ENCODE measurements around the gene CFAP68.

The CFAP68 gene

GRCh38 chr11:111886844-111887243 is 7.5 kb downstream of the CFAP68 start:
- ChIA-PET POLR2A (interaction anchor here (0.8 kb wide), 1 partner anchor 15 kb away, joined by 3 read pairs; the partner anchor contains the start of gene ALG9), CTCF (interaction anchor here (0.6 kb wide), 1 partner anchor 49 kb away, joined by 4 read pairs; no protein-coding TSS in a partner anchor)
- Histone ChIP-seq H3K36me3 (ENCODE audit: control insufficient read depth in 2 of 2, insufficient read depth in 1 of 2, low read length in 2 of 2) (no peaks in the 10 kb centered on the region), H3K9me3 (ENCODE audit: control insufficient read depth, insufficient read depth, low read depth, low read length) (no peaks in the 10 kb centered on the region), H3K4me3 (ENCODE audit: low read depth, low read length) (no peak overlapping the region), H3K27ac (ENCODE audit: extremely low read depth, low read depth, low read length) (no peak overlapping the region), H3K4me1 (ENCODE audit: control insufficient read depth, insufficient read depth, low read length) (no peaks in the 10 kb centered on the region)
- TF ChIP-seq, protein P1, sequence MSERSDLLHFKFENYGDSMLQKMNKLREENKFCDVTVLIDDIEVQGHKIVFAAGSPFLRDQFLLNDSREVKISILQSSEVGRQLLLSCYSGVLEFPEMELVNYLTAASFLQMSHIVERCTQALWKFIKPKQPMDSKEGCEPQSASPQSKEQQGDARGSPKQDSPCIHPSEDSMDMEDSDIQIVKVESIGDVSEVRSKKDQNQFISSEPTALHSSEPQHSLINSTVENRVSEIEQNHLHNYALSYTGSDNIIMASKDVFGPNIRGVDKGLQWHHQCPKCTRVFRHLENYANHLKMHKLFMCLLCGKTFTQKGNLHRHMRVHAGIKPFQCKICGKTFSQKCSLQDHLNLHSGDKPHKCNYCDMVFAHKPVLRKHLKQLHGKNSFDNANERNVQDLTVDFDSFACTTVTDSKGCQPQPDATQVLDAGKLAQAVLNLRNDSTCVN (tag by site-specific recombination; optimal IDR thresholded peaks at IDR 0.05) = no peak
- TF ChIP-seq ZBTB11 (tag by site-specific recombination; conservative IDR thresholded peaks at IDR 0.05; ENCODE audit: low read depth) (no peak), OSR2 (tag by site-specific recombination; IDR thresholded peaks at IDR 0.05) (no peak), ZNF211 (tag by site-specific recombination; IDR thresholded peaks at IDR 0.05; ENCODE audit: low read depth) (no peak), HOXD13 (CRISPR knock-in tag; IDR thresholded peaks at IDR 0.05; ENCODE audit: borderline replicate concordance) (no peak), AEBP2 (tag by site-specific recombination; IDR thresholded peaks at IDR 0.05; ENCODE audit: borderline replicate concordance) (no peak), ZNF133 (tag by site-specific recombination; IDR thresholded peaks at IDR 0.05) (no peak), ZNF202 (tag by site-specific recombination; IDR thresholded peaks at IDR 0.05; ENCODE audit: borderline replicate concordance) (no peak), BCL11A (tag by site-specific recombination; IDR thresholded peaks at IDR 0.05; ENCODE audit: low read depth) (no peak), ZNF629 (tag by site-specific recombination; IDR thresholded peaks at IDR 0.05) (no peak), ZNF114 (tag by site-specific recombination; IDR thresholded peaks at IDR 0.05) (no peak), ZNF433 (tag by site-specific recombination; IDR thresholded peaks at IDR 0.05; ENCODE audit: low read depth) (no peak)
- TF ChIP-seq, protein P2, sequence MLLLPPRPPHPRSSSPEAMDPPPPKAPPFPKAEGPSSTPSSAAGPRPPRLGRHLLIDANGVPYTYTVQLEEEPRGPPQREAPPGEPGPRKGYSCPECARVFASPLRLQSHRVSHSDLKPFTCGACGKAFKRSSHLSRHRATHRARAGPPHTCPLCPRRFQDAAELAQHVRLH (tag by site-specific recombination; IDR thresholded peaks at IDR 0.05) = no peak
- TF ChIP-seq, protein P3, sequence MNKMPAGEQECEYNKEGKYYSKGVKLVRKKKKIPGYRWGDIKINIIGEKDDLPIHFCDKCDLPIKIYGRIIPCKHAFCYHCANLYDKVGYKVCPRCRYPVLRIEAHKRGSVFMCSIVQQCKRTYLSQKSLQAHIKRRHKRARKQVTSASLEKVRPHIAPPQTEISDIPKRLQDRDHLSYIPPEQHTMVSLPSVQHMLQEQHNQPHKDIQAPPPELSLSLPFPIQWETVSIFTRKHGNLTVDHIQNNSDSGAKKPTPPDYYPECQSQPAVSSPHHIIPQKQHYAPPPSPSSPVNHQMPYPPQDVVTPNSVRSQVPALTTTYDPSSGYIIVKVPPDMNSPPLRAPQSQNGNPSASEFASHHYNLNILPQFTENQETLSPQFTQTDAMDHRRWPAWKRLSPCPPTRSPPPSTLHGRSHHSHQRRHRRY (tag by site-specific recombination; IDR thresholded peaks at IDR 0.05) = no peak

DNA sequence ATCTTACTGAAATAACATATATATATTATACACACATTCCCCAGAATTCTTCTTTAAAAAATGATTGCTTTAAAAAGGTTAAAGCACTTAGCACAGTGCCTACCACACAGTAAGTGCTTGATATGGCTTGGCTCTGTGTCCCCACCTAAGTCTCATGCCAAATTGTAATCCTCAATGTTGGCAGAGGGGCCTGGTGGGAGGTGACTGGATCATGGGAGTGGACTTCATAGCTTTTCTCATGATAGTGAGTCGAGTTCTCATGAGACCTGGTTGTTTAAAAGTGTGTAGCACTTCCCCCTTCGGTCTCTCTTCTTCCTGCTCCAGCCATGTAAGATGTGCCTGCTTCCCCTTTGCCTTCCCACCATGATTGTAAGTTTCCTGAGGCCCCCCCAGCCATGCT is 26.1 kb downstream of the CFAP68 start:
- Histone ChIP-seq H3K4me1 (ENCODE audit: control insufficient read depth, insufficient read depth, low read length) (no peaks in the 10 kb centered on the region), H3K36me3 (ENCODE audit: control insufficient read depth in 2 of 2, insufficient read depth in 1 of 2, low read length in 2 of 2) (no peaks in the 10 kb centered on the region), H3K4me3 (ENCODE audit: low read depth, low read length) (no peak overlapping the region), H3K27ac (ENCODE audit: extremely low read depth, low read depth, low read length) (no peak overlapping the region), H3K9me3 (ENCODE audit: control insufficient read depth, insufficient read depth, low read depth, low read length) (no peaks in the 10 kb centered on the region)
- POLR2A ChIA-PET = no interaction called here
- CTCF ChIA-PET = no interaction called here
- TF ChIP-seq ZBTB1 (tag by site-specific recombination; IDR thresholded peaks at IDR 0.05) (no peak), ZNF621 (tag by site-specific recombination; IDR thresholded peaks at IDR 0.05) (no peak), TRIM28 (IDR thresholded peaks at IDR 0.05; ENCODE audit: borderline replicate concordance, low read length) (no peak), ZNF335 (tag by site-specific recombination; conservative IDR thresholded peaks at IDR 0.05) (no peak), ZNF121 (tag by site-specific recombination; IDR thresholded peaks at IDR 0.05) (no peak)
